Large intestine (tissue), 12 donors: ENCODE data around the gene KIF19. TPM values are rescaled to one million over a fixed set of nuclear protein-coding genes. Genes with fewer than 3 reads are reported as not detected.
"Not testable (repeated sequence)": the region's sequence is repeated elsewhere in the genome, so short reads cannot be mapped to it uniquely, and the experiment has no call there.

Experiments
- DNase-seq, 2 donors: peaks; one replicate each; pipeline versions ENCODE4 v3.0.0 to v3.0.0-alpha.2; 2013
- H3K27ac ChIP-seq: one replicate; pipeline ENCODE4 v1.5.1; 2013; ENCODE audit warnings: low read length
- H3K27me3 ChIP-seq: 2 replicates; pipeline ENCODE4 v1.6.1; 2013; ENCODE audit warnings: low read length; ENCODE audit not compliant: control insufficient read depth, insufficient read depth
- H3K36me3 ChIP-seq: 2 replicates; pipeline ENCODE4 v1.6.1; 2013; ENCODE audit warnings: low read length; ENCODE audit not compliant: control insufficient read depth, insufficient read depth
- H3K4me1 ChIP-seq: one replicate; pipeline ENCODE4 v1.6.1; 2013; ENCODE audit warnings: low read length; ENCODE audit not compliant: control insufficient read depth, insufficient read depth
- H3K4me3 ChIP-seq: one replicate; pipeline ENCODE4 v1.5.1; 2013; ENCODE audit warnings: low read length
- H3K9me3 ChIP-seq: one replicate; pipeline ENCODE4 v1.6.1; 2013; ENCODE audit warnings: mild to moderate bottlenecking, low read depth, low read length, moderate library complexity; ENCODE audit not compliant: control insufficient read depth
- WGBS: methylation state at CpG from one replicate; pipeline ENCODE4 v1.1.5; 2013; ENCODE audit warnings: low lambda C conversion rate; ENCODE audit not compliant: insufficient coverage; 5-methylcytosine and 5-hydroxymethylcytosine counted together
- long read RNA-seq, 11 donors: transcript quantifications; one replicate each; lab custom pipeline, GENCODE V29; 2026
- polyA plus RNA-seq: library from polyadenylated mRNA; unstranded; fragments of 120-200 nt; gene quantifications from one replicate; pipeline ENCODE4 v1.2.1, GENCODE V29; 2013

The KIF19 gene
- polyA plus RNA-seq, result 5.7 TPM
- long read RNA-seq, donor 1, result 0 reads
- long read RNA-seq, donor 2, result 0 reads
- long read RNA-seq, donor 3, result 0 reads
- long read RNA-seq, donor 4, result 0 reads
- long read RNA-seq, donor 5, result 0 reads
- long read RNA-seq, donor 6, result 0 reads
- long read RNA-seq, donor 7, result 0 reads
- long read RNA-seq, donor 8, result 0 reads
- long read RNA-seq, donor 9, result 0 reads
- long read RNA-seq, donor 10, result 0 reads
- long read RNA-seq, donor 11, result 0 reads

GRCh38 chr17:74325743-74326379, at the start of gene KIF19:
TSS of gene KIF19 (plus strand) at chr17:74326226. CDS start at chr17:74326350, 124 bp downstream.
- H3K27ac ChIP-seq, result no peak within 1 kb of the TSS
- no peaks in the 10 kb centered on the region for H3K9me3 ChIP-seq
- peak in 1 of 2 donors; percentile 38 for DNase-seq
- H3K4me1 ChIP-seq, result no peaks in the 10 kb centered on the region
- no peaks in the 10 kb centered on the region for H3K36me3 ChIP-seq
- no CpG with 5 or more reads among the region's 73 CpGs for WGBS
- peak within 1 kb of the TSS; percentile 30 for H3K4me3 ChIP-seq
- peaks cover 48% of the 10 kb centered on the region for H3K27me3 ChIP-seq

- Histone ChIP-seq H3K27me3 (peaks cover 9% of the 10 kb centered on the region), H3K27ac (no peak overlapping the region), H3K4me1 (peaks cover 7% of the 10 kb centered on the region), H3K4me3 (no peak overlapping the region), H3K9me3 (no peaks in the 10 kb centered on the region), H3K36me3 (no peaks in the 10 kb centered on the region)
- no peak for DNase-seq
- WGBS, result no CpG with 5 or more reads among the region's 5 CpGs
These were observed 49.5 kb upstream of the KIF19 start for GRCh38 chr17:74276541-74277009.

- H3K4me1 ChIP-seq, result peaks cover 12% of the 10 kb centered on the region
- WGBS, result no CpG with 5 or more reads among the region's 1 CpG
- H3K27me3 ChIP-seq, result peaks cover 9% of the 10 kb centered on the region
- no peak overlapping the region for H3K4me3 ChIP-seq
- H3K36me3 ChIP-seq, result no peaks in the 10 kb centered on the region
- no peak overlapping the region for H3K27ac ChIP-seq
- H3K9me3 ChIP-seq, result no peaks in the 10 kb centered on the region
- DNase-seq, result no peak
These were observed 48.1 kb upstream of the KIF19 start for GRCh38 chr17:74277935-74278334.

GRCh38 chr17:74279617-74280016, 46.4 kb upstream of the KIF19 start:
- WGBS, result no CpG with 5 or more reads among the region's 7 CpGs
- H3K4me1 ChIP-seq, H3K27ac ChIP-seq, H3K4me3 ChIP-seq, H3K9me3 ChIP-seq, H3K27me3 ChIP-seq, H3K36me3 ChIP-seq, DNase-seq: not testable (repeated sequence)

GRCh38 chr17:74280093-74280513, 45.9 kb upstream of the KIF19 start:
- no peaks in the 10 kb centered on the region for H3K27me3 ChIP-seq
- H3K36me3 ChIP-seq, result no peaks in the 10 kb centered on the region
- DNase-seq, result peak in 1 of 2 donors; percentile 45
- no peak overlapping the region for H3K27ac ChIP-seq
- WGBS, result no CpG with 5 or more reads among the region's 9 CpGs
- peaks cover 4% of the 10 kb centered on the region for H3K4me1 ChIP-seq
- no peak overlapping the region for H3K4me3 ChIP-seq
- no peaks in the 10 kb centered on the region for H3K9me3 ChIP-seq

GRCh38 chr17:74281799-74282198, 44.2 kb upstream of the KIF19 start:
- no peak overlapping the region for H3K4me3 ChIP-seq
- H3K27ac ChIP-seq, result no peak overlapping the region
- WGBS, result no CpG with 5 or more reads among the region's 20 CpGs
- H3K4me1 ChIP-seq, result peaks cover 4% of the 10 kb centered on the region
- no peaks in the 10 kb centered on the region for H3K36me3 ChIP-seq
- no peaks in the 10 kb centered on the region for H3K9me3 ChIP-seq
- no peak for DNase-seq
- H3K27me3 ChIP-seq, result no peaks in the 10 kb centered on the region

GRCh38 chr17:74282274-74282586, 43.8 kb upstream of the KIF19 start:
- not testable (repeated sequence) for H3K9me3 ChIP-seq, H3K4me1 ChIP-seq, H3K36me3 ChIP-seq, H3K27me3 ChIP-seq, H3K4me3 ChIP-seq, DNase-seq, H3K27ac ChIP-seq
- WGBS, result no CpG with 5 or more reads among the region's 4 CpGs

- Histone ChIP-seq H3K4me1 (peaks cover 4% of the 10 kb centered on the region), H3K27ac (no peak overlapping the region), H3K36me3 (no peaks in the 10 kb centered on the region), H3K9me3 (no peaks in the 10 kb centered on the region), H3K4me3 (no peak overlapping the region), H3K27me3 (no peaks in the 10 kb centered on the region)
- WGBS, result 12% methylated on average over 3 of the region's 9 CpGs
- DNase-seq, result no peak
These were observed 43.2 kb upstream of the KIF19 start for GRCh38 chr17:74282587-74283370.

GRCh38 chr17:74283371-74283673, 42.7 kb upstream of the KIF19 start:
- DNase-seq, result no peak
- H3K9me3 ChIP-seq, result no peaks in the 10 kb centered on the region
- no peaks in the 10 kb centered on the region for H3K27me3 ChIP-seq
- no peaks in the 10 kb centered on the region for H3K36me3 ChIP-seq
- peaks cover 4% of the 10 kb centered on the region for H3K4me1 ChIP-seq
- no peak overlapping the region for H3K4me3 ChIP-seq
- WGBS, result no CpG with 5 or more reads among the region's 4 CpGs
- no peak overlapping the region for H3K27ac ChIP-seq

- Histone ChIP-seq H3K4me1 (peaks cover 4% of the 10 kb centered on the region), H3K27ac (no peak overlapping the region), H3K36me3 (no peaks in the 10 kb centered on the region), H3K27me3 (no peaks in the 10 kb centered on the region), H3K9me3 (no peaks in the 10 kb centered on the region), H3K4me3 (no peak overlapping the region)
- WGBS, result no CpG with 5 or more reads among the region's 14 CpGs
- DNase-seq, result no peak
These were observed 38.9 kb upstream of the KIF19 start for GRCh38 chr17:74287031-74287602.
